HepG2 (cell line): Measurements from ENCODE around the gene ARFGAP2. TPM values are rescaled to one million over a fixed set of nuclear protein-coding genes. Genes with fewer than 3 reads are reported as not detected.

Source experiments
- ASH2L ChIP-seq: fragments of 300-600, 200-600 bp; sonication (generic); IDR thresholded peaks from 2 replicates; pipeline ENCODE4 v1.7.0; 2017; ENCODE audit warnings: low read depth, mild to moderate bottlenecking, moderate library complexity, mixed read lengths, low read length; ENCODE audit not compliant: insufficient read length
- ATF7 ChIP-seq, 2 experiments: fragments of 450-650 bp in 1 of 2; sonication (generic) in 1 of 2; formaldehyde crosslinking in 1 of 2; IDR thresholded peaks; 2 replicates each; pipeline versions ENCODE4 v1.4.0 to v1.6.1; 2016 to 2020; ENCODE audit warnings: antibody characterized with exemption in 1 of 2, mild to moderate bottlenecking in 1 of 2, missing genetic modification reagents in 1 of 2
- BRF2 ChIP-seq: sonication (generic); formaldehyde crosslinking; IDR thresholded peaks from 2 replicates; pipeline ENCODE4 v1.8.1; 2022; ENCODE audit warnings: mild to moderate bottlenecking, missing genetic modification reagents
- CEBPB ChIP-seq: IDR thresholded peaks from 2 replicates; pipeline ENCODE4 v1.6.1; 2011; ENCODE audit warnings: low read depth, low read length, improper control_type of control experiment, borderline replicate concordance
- FOXK1 ChIP-seq: sonication (generic); formaldehyde crosslinking; IDR thresholded peaks from 2 replicates; pipeline ENCODE4 v1.4.0; 2020; ENCODE audit warnings: low read depth, missing genetic modification reagents, borderline replicate concordance
- GABPB1 ChIP-seq: IDR thresholded peaks from 2 replicates; pipeline ENCODE4 v1.6.1; 2016; ENCODE audit warnings: mild to moderate bottlenecking, missing genetic modification reagents, moderate library complexity, missing compliant biosample characterization
- HMG20B ChIP-seq: conservative IDR thresholded peaks from 2 replicates; pipeline ENCODE4 v1.6.1; 2016; ENCODE audit warnings: missing genetic modification reagents, missing compliant biosample characterization
- HNF4G ChIP-seq, 2 experiments: sonication (generic) in 1 of 2; formaldehyde crosslinking in 1 of 2; IDR thresholded peaks; 2 replicates each; pipeline versions ENCODE4 v1.4.0 to v1.6.1; 2011 to 2020; ENCODE audit warnings: borderline replicate concordance in 2 of 2, low read depth in 2 of 2, mild to moderate bottlenecking in 2 of 2, low read length in 1 of 2, missing genetic modification reagents in 1 of 2, moderate library complexity in 1 of 2
- HNRNPLL ChIP-seq: fragments of 200-400 bp; formaldehyde crosslinking; IDR thresholded peaks from 2 replicates; pipeline ENCODE4 v1.6.1; 2017; ENCODE audit warnings: mild to moderate bottlenecking, low read depth, low read length; ENCODE audit not compliant: poor library complexity, severe bottlenecking
- KAT7 ChIP-seq: IDR thresholded peaks from 2 replicates; pipeline ENCODE4 v1.6.1; 2018; ENCODE audit warnings: borderline replicate concordance, missing compliant biosample characterization
- KLF16 ChIP-seq, 2 experiments: sonication (generic) in 1 of 2; formaldehyde crosslinking in 1 of 2; IDR thresholded peaks; 2 replicates each; pipeline versions ENCODE4 v1.6.1 to v1.8.0; 2016 to 2023; ENCODE audit warnings: missing genetic modification reagents in 2 of 2, missing compliant biosample characterization in 1 of 2
- MYPOP ChIP-seq: sonication (generic); formaldehyde crosslinking; IDR thresholded peaks from 2 replicates; pipeline ENCODE4 v1.8.1; 2023; ENCODE audit warnings: mild to moderate bottlenecking, moderate library complexity, missing genetic modification reagents
- NCOA2 ChIP-seq: sonication (generic); formaldehyde crosslinking; IDR thresholded peaks from 2 replicates; pipeline ENCODE4 v1.8.0; 2022; ENCODE audit warnings: inconsistent platforms
- NFATC3 ChIP-seq: sonication (generic); formaldehyde crosslinking; IDR thresholded peaks from 2 replicates; pipeline ENCODE4 v1.5.1; 2020; ENCODE audit warnings: mild to moderate bottlenecking, missing genetic modification reagents
- NR2F1 ChIP-seq, 2 experiments: fragments of 450-650 bp in 1 of 2; formaldehyde crosslinking in 1 of 2; IDR thresholded peaks; 2 replicates each; pipeline versions ENCODE4 v1.5.0 to v1.6.1; 2016 to 2020; ENCODE audit warnings: mild to moderate bottlenecking in 1 of 2, missing compliant biosample characterization in 1 of 2, missing genetic modification reagents in 1 of 2, moderate library complexity in 1 of 2
- RCOR2 ChIP-seq: IDR thresholded peaks from 2 replicates; pipeline ENCODE4 v1.6.1; 2016; ENCODE audit warnings: missing biosample characterization, missing genetic modification reagents
- SIX1 ChIP-seq: sonication (generic); formaldehyde crosslinking; IDR thresholded peaks from 2 replicates; pipeline ENCODE4 v1.4.0; 2020; ENCODE audit warnings: missing genetic modification reagents, borderline replicate concordance
- SNAPC5 ChIP-seq: sonication (generic); formaldehyde crosslinking; IDR thresholded peaks from 2 replicates; pipeline ENCODE4 v1.8.1; 2023; ENCODE audit warnings: mild to moderate bottlenecking, missing genetic modification reagents, borderline replicate concordance
- TARDBP ChIP-seq: sonication (generic); formaldehyde crosslinking; IDR thresholded peaks from 2 replicates; pipeline ENCODE4 v1.8.0; 2022; ENCODE audit warnings: mild to moderate bottlenecking, missing genetic modification reagents
- TCF12 ChIP-seq, 2 experiments: fragments of 450-650 bp in 1 of 2; sonication (generic) in 1 of 2; formaldehyde crosslinking in 1 of 2; IDR thresholded peaks; 2 replicates each; pipeline versions ENCODE4 v1.6.1 to v1.8.0; 2017 to 2022; ENCODE audit warnings: antibody characterized with exemption in 1 of 2, mild to moderate bottlenecking in 1 of 2, missing genetic modification reagents in 1 of 2, moderate library complexity in 1 of 2
- ZNF691 ChIP-seq: sonication (generic); formaldehyde crosslinking; IDR thresholded peaks from 2 replicates; pipeline ENCODE4 v1.4.0; 2020; ENCODE audit warnings: missing genetic modification reagents, low read depth, mild to moderate bottlenecking, borderline replicate concordance
- ZNF800 ChIP-seq: sonication (generic); formaldehyde crosslinking; IDR thresholded peaks from 2 replicates; pipeline ENCODE4 v1.4.0; 2020; ENCODE audit warnings: missing genetic modification reagents
- polyA plus RNA-seq, 8 experiments: library from polyadenylated mRNA; depleted of rRNA in 3 of 8; stranded (reverse) in 7 of 8; unstranded in 1 of 8; fragments of >200 nt; fragmentation: Illumina TruSeq in 4 of 8; extraction: Trizol in 4 of 8; gene quantifications; 2 replicates each; pipeline versions ENCODE4 v1.2.1 to v1.2.3, GENCODE V29; 2011 to 2016; ENCODE audit warnings: low read depth in 4 of 8, missing spikeins in 1 of 8, mixed read lengths in 1 of 8; ENCODE audit not compliant: insufficient read depth in 1 of 8
- total RNA-seq, 5 experiments: library from RNA; depleted of rRNA; stranded (reverse); fragments of >200 nt; fragmentation: Illumina TruSeq; extraction: Trizol; gene quantifications; 2 replicates each; pipeline ENCODE4 v1.2.3, GENCODE V29; 2016; ENCODE audit warnings: low read depth in 1 of 5

Gene ARFGAP2
- total and polyA plus RNA-seq, 2 of the 13 experiments (the other 11 are each of a cell fraction or from before 2014, with no cell fraction given), result 32.3 to 75.3 TPM

- TF ChIP-seq ZNF800, result 0 out of 2 replicates have a peak, but pooled peaks have one; percentile 25
- peak in 1 of 2 experiments; percentile 84; a peak in 2 of 4 replicates for TF ChIP-seq KLF16 (CRISPR knock-in tag; IDR thresholded peaks at IDR 0.05)
- TF ChIP-seq HMG20B (CRISPR knock-in tag), result peak; percentile 62; the same call in 1 of the 2 replicates
- no peak for TF ChIP-seq BRF2 (CRISPR knock-in tag)
- TF ChIP-seq FOXK1 (CRISPR knock-in tag), result peak; percentile 88
- TF ChIP-seq NCOA2 (CRISPR knock-in tag), result peak; percentile 93
- no peak for TF ChIP-seq KAT7
- TF ChIP-seq CEBPB, result peak; percentile 89
- peak; percentile 72; the same call in 1 of the 2 replicates for TF ChIP-seq SIX1 (CRISPR knock-in tag)
- TF ChIP-seq ASH2L, result peak; percentile 72
- peak; percentile 93 for TF ChIP-seq TARDBP (CRISPR knock-in tag)
- TF ChIP-seq SNAPC5, result no peak
- peak; percentile 68; the same call in 1 of the 2 replicates for TF ChIP-seq RCOR2 (CRISPR knock-in tag)
- TF ChIP-seq NR2F1 (CRISPR knock-in tag; IDR thresholded peaks at IDR 0.05), result 0 out of 4 replicates have a peak, but pooled peaks of 1 of the 2 experiments have one; percentile 39
- no peak for TF ChIP-seq HNRNPLL
- no peak for TF ChIP-seq NFATC3 (CRISPR knock-in tag)
- no peak for TF ChIP-seq ZNF691
- peak; percentile 80 for TF ChIP-seq ATF7 (IDR thresholded peaks at IDR 0.05)
- TF ChIP-seq ATF7 (CRISPR knock-in tag; IDR thresholded peaks at IDR 0.05), result peak; percentile 74; the same call in 1 of the 2 replicates
- TF ChIP-seq HNF4G (IDR thresholded peaks at IDR 0.05; ENCODE audit: borderline replicate concordance, low read depth, low read length), result peak; percentile 98
- peak; percentile 93 for TF ChIP-seq HNF4G (CRISPR knock-in tag; IDR thresholded peaks at IDR 0.05; ENCODE audit: borderline replicate concordance, low read depth)
- TF ChIP-seq GABPB1 (CRISPR knock-in tag), result peak; percentile 31; the same call in 1 of the 2 replicates
- peak; percentile 58; the same call in 1 of the 2 replicates for TF ChIP-seq MYPOP
- no peak for TF ChIP-seq TCF12 (IDR thresholded peaks at IDR 0.05)
- peak; percentile 24; the same call in 1 of the 2 replicates for TF ChIP-seq TCF12 (CRISPR knock-in tag; IDR thresholded peaks at IDR 0.05)
Observed at GRCh38 chr11:47189100-47189834, 12.6 kb upstream of the ARFGAP2 start (continued).
